ENCODE measurements around the gene C1R. TPM values are rescaled to one million over a fixed set of nuclear protein-coding genes. Genes with fewer than 3 reads are reported as not detected.

Gene C1R
- total RNA-seq = 266 and 542 TPM in 2 replicates

DNA sequence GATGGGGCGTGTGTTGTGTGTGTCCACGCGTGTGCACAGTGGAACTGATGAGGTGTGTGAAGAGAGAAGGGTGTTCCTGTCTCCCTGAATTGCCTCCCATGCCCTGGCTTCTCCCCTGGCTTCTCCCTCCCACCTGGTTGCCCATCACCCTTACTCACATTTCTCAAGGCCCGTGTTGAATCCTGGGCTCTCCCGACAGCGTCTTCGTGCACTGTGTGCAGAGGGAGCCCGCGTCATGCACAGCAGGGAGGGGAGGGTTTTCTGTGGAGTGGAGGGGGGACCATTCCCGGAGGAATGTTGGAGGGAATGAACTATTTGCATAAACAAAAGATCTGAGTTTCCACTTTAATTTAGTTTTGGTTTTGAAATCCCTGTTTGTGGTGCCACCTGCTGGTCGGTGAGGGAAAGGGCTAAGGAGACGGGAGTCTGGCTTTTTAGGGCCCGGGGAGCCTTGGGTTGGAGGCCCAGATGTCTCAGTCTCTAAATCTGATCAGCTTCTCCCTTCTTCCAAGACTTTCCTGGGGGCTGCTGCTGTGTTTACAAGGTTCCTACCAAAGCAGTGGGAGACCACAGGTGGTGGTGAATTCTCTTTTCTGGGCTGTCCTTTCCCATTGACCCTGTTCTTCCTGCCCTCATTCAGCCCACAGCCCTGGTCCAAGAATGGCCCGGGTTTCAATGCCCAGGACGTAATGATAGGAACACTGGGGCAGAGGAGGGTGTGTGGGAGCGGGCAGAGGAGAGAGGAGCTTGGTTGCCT lies at the start of gene C1R:
Gene C1R, minus strand, starts transcription at position 217 of the 757 bp plus-strand sequence. Its CDS starts 57 bp downstream, at position 160.

GRCh38 chr12:7129872-7130691 lies 37.8 kb upstream of the C1R start, which contains the start of gene CLSTN3:
Gene CLSTN3, plus strand, starts transcription at chr12:7130371. Its CDS starts 278 bp downstream, at chr12:7130649.

DNA sequence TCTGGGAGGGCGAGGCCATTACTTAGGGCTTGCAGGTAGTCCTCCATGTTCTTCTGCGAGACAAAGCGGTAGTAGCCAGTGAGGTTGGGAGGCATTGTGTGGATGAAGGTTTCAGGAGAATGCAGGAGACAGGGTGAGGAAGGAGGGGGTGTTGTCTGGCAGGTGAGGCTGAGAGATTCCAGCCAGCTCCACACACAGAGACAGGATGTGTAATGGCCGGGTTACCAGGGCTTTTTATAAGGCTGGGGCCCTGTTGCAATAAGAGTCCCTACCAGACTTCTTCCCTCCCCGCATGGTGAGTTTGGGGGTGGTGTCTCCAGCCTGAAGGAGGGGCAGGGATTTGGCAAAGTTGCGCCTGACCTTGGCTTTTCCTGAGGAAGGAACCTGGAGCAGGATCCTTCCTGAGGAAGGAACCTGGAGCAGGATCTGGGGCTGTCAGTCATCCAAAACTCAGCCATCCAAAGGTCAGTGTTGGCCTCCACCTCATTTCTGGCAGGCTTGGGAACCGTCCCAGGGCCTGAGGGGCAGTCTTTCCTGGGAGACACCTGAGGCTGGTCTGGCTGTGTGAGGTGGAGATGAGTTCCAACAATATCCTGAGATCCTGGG lies 36.5 kb upstream of the C1R start, which contains the start of gene RBP5:
Gene RBP5, minus strand, starts transcription at position 209 of the 606 bp plus-strand sequence. Its CDS starts 114 bp downstream, at position 95.

DNA sequence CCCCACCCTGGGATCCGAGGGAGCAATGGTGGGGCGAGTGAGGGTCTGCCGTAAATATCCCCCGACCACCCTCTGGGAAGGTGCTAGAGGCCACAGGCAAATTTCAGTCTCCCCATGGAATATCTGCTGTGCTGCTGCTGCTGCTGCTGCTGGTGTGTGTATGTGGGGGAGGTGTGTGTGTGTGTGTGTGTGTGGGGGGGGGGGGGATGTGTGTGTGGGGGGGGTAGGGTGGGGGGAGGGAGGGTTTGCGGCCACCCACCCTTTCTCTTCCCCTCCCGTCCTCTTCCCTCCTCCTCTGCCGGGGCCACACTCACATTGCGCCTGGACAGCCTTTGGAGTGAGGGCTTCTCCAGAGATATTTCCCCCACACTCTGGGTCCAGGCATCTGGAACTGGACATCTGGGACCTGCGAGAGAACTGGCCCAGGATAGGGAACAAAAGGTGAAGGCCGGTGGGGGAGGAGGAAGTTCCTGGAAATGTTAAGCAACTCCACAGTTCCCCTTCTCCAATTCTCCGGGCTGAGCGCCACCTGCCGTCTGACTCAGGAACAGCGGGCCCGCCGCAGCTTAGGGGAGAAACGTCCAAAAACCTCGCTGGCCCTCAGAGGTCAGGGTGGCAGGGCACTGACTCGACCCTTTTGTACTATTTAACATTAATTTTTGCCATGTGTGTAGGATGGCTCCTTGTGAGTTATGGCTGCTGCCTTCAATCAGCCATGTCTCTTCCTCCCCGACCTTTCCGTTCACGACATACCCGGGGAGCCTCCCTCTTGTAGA lies 16.7 kb upstream of the C1R start, which contains the start of gene C1RL:
Gene C1RL, minus strand, starts transcription at position 419 of the 776 bp plus-strand sequence. Its CDS starts 34 bp downstream, at position 385.

GRCh38 chr12:7060353-7060954 lies 31.8 kb downstream of the C1R start, which contains the start of gene C1S:
Gene C1S, plus strand, starts transcription at chr12:7060718. Its CDS starts 1,195 bp downstream, at chr12:7061913.

Other genes with a start within 250 kb of the C1R start
- 8.3 and 16.2 TPM in 2 replicates for gene CDCA3, start 241.2 kb downstream of the C1R start, total RNA-seq
- gene USP5, start 240.3 kb downstream of the C1R start, total RNA-seq = 48.9 and 59.5 TPM in 2 replicates
- 2,290 and 2,319 TPM in 2 replicates for gene TPI1, start 224.9 kb downstream of the C1R start, total RNA-seq
- gene SPSB2, start 219.1 kb downstream of the C1R start, total RNA-seq = 2.4 and 3.8 TPM in 2 replicates
- 7.2 and 8.1 TPM in 2 replicates for gene LRRC23, start 187.6 kb downstream of the C1R start, total RNA-seq
- gene ENO2, start 177.9 kb downstream of the C1R start, total RNA-seq = 35.2 and 59.6 TPM in 2 replicates
- 11.5 and 19.7 TPM in 2 replicates for gene ATN1, start 164.5 kb downstream of the C1R start, total RNA-seq
- not detected in 2 replicates for gene RNU7-1, start 148.6 kb downstream of the C1R start, total RNA-seq
- 260 and 364 TPM in 2 replicates for gene C12orf57, start 148.4 kb downstream of the C1R start, total RNA-seq
- gene PTPN6, start 141.1 kb downstream of the C1R start, total RNA-seq = under 0.01 TPM in 1 of 2 replicates, not detected in the other
- gene PHB2, start 121.8 kb downstream of the C1R start, total RNA-seq = 224 and 241 TPM in 2 replicates
- gene EMG1, start 121.5 kb downstream of the C1R start, total RNA-seq = 20.4 and 34.0 TPM in 2 replicates
- 26.4 and 29.3 TPM in 2 replicates for gene LPCAT3, start 74.0 kb downstream of the C1R start, total RNA-seq
- gene C1S, start 31.7 kb downstream of the C1R start, total RNA-seq = 143 and 352 TPM in 2 replicates
- gene C1RL, start 16.8 kb upstream of the C1R start, total RNA-seq = 37.0 and 126 TPM in 2 replicates
- gene RBP5, start 36.4 kb upstream of the C1R start, total RNA-seq = not detected in 2 replicates
- gene CLSTN3, start 37.9 kb upstream of the C1R start, total RNA-seq = 6.1 and 13.1 TPM in 2 replicates
- gene PEX5, start 97.2 kb upstream of the C1R start, total RNA-seq = 13.2 and 27.9 TPM in 2 replicates
- gene ACSM4, start 211.6 kb upstream of the C1R start, total RNA-seq = not detected in 2 replicates